GM21576 (cell line): ENCODE data around the gene ABCB6.

Experiments
- ATAC-seq: cut with Tn5 transposase; IDR thresholded peaks from one replicate; pipeline ENCODE4 v1.9.1; 2021; ENCODE audit warnings: mild to moderate bottlenecking, moderate library complexity; ENCODE audit not compliant: unreplicated experiment

Gene ABCB6

DNA sequence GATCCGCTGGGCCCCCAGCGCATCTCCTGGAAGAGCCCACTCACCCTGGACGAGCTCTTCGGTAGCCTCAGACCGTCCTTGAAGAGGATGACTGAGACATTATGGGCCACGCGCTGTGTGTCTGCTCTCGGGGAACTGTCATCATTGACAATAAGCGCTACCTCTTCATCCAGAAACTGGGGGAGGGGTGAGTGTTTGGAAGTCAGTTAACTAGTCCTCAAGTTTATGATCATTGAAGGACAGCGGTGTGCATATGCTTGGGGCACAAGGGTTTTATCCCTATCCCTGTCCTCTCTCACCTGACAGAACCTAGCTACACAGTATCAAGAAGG lies 27.1 kb upstream of the ABCB6 start:
- ATAC-seq = no peak

DNA sequence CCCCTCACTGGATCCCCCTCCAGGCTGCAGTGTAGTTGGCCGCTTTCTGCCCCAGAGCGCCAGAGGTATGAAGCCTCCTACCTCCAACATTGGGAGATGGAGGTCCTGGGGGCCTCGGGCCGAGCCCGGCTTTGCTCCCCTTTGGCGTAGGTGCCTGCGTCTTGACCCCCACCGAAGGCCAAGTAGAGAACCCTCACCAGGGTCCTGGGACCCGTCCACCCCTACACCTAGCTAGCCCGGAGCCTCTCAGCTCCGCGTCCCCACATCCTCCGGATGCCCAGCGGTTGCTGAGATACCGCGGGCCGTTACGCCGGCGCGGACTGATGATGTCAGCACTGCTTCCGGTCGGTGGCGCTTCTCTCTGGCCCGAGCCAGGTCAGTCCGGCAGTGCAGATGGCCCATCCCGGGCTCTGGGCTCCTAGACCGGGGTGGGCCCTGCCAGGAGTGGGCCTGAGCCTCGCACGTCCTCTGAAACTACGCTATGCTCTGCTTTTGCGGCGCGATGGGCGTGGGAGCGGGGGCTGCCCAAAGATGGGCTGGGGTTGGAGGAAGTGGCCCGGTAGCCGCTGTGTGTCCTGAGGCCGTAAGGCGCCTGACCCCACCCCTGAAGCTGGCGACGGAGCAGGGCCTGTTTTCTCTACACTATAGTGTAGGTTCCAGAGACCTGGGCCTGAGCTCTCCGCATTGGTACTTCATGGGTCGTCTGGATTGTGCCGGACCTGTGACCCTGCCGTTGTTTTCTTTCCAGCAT lies 26.6 kb upstream of the ABCB6 start, which contains the start of the genes GLB1L and STK16:
GLB1L (minus strand) TSS at position 297 of the 751 bp plus-strand sequence. CDS start 1,871 bp downstream, outside the sequence.
STK16 (plus strand) TSS at position 332 of the 751 bp plus-strand sequence. CDS start 521 bp downstream, outside the sequence.
- ATAC-seq = peak; percentile 63

DNA sequence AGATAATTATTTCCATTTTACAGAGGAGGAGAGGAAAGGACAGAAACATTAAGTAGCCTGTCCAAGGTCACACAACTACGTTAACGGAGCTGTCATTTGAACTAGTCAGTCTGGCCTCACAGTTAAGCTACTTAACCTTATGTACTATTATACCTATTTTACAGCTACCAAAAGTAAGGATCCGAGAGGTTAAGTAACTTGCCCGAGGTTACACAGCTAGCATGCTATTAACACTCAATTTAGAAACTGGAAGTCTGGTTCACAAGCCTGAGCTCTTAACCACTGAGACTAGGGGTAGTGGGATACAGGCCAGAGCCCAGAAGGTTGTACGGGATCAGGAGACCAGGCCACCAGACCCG lies 26.0 kb upstream of the ABCB6 start:
- ATAC-seq = no peak

DNA sequence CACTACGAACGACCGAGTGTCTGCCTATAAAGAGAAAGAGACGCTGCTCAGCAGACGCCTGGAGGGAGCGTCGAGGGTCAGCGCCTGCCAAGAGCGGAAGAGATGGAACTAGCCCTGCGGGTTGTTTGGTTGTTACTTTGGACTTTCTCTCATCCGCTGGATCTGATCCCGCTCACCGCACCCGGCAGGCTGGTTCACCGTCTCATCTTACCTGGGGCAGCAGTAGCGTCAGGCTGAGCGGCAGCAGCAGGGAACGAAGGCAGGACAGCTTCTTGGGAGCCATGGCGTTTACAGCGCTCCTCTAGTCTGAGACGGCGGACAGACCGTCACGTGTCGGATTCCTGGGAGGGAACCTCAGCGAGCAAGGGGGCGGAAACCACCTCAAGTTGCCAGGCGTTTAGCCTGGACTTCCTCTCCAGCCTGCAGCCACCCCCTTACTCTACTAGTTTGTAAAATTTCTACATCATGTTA lies 24.6 kb upstream of the ABCB6 start:
- ATAC-seq = no peak

DNA sequence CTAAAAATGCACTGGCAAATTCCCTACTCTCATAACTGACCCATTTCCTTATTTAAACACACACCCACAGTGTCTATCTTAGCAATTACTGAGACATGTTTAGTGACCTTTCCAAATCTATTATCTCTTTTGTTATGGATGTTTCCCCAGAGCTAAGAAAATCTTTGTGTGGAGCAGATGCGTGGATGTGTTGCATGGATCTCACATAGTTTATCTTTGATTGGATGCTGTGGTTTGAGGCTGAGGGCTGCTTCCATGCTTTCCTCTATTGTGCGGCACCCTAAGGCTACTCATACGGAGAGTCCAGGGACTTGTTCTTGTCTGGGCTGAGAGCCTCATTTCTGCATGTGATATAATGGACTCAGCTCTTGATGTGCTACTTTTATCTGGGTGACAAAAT lies 15.6 kb upstream of the ABCB6 start:
- no peak for ATAC-seq

DNA sequence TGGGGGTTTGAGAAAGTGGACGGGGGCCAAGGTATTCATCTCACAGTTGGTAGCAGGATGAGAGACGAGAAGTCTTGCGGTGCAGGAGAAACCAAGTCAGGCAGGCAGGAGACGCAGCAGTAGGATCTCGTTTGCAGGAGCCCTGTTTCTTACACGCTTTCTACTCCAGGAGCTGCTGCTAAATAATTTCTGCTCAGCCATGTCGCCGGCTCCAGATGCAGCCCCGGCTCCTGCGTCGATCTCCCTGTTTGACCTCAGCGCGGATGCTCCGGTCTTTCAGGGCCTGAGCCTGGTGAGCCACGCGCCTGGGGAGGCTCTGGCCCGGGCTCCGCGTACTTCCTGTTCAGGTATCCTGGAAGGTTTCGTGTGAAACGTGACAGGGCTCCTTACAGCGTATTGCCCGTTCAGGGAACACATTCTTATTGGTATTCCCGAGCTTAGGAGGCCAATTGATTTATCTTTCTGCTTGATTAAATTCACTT lies 11.3 kb upstream of the ABCB6 start:
- ATAC-seq = peak; percentile 27

DNA sequence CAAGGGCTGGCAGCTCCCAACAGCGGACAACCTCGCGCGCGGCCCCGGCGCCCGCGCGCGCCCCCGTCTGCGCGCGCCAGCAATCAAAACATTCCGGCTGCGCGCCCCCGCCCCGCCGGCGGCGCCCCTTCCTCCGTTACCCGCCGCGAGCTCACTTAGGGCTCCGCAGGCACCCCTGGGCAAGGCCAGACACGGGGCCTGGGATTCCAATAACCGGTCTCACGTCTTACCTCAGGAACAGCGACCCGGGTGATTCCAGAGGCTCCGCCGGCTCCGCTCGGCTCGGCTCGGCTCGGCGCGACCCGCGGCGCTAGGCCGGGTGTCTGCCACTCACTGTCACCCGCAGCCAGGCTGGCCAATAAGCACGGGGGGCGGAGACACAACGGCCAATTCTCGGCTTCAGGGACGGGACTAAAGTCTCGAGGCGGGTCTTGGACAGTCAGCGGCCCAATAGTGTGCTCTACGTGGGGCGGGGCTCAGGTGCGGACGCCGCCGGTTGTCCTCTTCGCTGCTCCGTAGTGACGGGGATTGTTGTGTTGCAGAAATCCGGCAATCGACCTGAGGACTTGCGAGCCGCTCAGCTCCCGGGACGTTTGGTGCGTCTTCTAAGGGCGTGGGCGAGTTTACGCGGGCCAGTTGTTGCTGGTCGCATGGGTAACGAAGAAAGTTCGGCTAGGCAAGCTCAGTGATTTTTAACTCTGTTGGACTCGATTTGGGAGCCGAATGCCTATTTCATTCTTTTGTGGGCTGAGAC lies 10.7 kb upstream of the ABCB6 start, which contains the start of the genes ANKZF1 and ATG9A:
ANKZF1 (plus strand) TSS at position 502 of the 754 bp plus-strand sequence. CDS start 452 bp downstream, outside the sequence.
ATG9A (minus strand) TSS at position 332 of the 754 bp plus-strand sequence. CDS start 1,612 bp downstream, outside the sequence.
- peak; percentile 98 for ATAC-seq

DNA sequence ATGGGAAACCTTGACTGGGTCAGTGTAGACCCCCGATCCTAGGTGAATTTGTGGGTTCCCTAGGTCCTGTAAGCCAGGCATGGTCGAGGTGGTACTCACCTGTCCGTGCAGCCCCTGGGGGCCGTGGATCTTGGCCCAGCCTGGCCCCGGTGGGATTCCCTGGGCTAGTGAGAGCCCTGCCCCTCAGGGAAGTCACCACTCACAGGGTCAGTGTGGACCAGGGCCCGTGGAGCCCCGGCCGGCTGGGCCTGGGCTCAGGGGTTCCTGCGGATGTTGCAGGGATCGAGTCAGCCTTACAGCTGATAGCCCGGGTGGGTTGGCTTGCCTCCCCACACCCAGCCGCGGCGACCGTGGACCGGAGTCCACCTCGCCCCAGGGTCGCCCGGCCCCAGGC lies 10.2 kb upstream of the ABCB6 start:
- peak; percentile 9 for ATAC-seq

DNA sequence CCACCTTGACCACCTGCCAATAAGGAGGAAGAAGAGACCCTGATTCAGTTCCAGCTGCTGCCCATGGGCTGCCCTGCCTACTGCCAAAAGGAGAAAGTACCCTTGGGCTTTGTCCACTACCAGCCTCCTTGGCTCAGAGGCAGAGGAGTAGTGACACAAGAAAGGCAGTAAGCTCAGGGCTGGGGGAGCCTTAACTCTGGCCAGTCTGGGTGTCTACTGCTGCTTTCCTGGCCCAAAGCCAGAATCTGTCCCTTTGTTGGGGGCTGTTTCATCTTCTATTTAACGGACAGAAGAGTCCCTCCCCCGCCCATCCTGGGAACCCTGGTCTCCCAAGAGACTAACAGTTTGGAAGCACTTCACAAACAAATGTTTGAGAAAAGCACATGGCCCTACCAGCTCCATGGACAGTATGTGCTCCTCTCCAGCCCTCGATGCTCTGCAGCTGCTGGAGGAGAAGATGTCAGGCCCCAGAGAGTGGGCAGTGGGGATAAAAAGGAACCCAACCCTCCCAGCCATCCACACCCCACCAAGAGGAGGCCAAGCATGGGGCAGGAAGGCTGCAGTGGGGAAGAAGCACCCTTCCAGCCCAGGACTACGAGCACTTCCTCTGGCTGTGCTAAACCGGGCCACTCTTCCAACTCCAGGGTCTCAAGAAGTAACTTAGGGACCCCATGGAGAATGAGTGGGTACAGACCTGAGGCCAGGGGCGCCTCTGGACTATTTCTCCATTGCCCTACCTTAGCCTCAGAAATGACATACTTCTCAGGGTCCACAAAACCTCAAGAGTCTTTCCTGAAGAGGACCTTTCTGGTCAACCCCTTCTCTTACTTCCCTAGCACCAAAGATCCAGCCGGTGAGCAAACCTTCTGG lies 9.5 kb upstream of the ABCB6 start:
- ATAC-seq = no peak

DNA sequence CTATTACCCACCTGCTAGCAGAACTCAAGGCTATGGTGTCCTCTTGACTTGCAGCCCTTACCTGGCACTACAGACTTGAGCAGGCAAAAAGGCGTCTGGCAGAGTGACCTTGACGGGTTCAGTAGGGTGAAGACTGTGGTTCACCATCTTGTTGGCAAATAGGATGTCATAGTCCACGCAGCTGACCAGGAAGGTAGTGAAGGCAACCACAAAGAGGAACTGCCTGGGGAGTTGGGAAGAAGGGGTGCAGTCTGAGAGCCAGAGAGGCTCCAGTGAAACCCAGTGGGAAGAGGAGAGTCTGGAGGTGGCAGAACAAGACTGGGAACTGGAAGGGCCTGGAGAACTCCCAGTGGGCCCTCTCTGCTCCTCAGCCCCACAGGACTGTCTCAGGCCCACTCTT lies 6.6 kb upstream of the ABCB6 start:
- ATAC-seq = no peak

DNA sequence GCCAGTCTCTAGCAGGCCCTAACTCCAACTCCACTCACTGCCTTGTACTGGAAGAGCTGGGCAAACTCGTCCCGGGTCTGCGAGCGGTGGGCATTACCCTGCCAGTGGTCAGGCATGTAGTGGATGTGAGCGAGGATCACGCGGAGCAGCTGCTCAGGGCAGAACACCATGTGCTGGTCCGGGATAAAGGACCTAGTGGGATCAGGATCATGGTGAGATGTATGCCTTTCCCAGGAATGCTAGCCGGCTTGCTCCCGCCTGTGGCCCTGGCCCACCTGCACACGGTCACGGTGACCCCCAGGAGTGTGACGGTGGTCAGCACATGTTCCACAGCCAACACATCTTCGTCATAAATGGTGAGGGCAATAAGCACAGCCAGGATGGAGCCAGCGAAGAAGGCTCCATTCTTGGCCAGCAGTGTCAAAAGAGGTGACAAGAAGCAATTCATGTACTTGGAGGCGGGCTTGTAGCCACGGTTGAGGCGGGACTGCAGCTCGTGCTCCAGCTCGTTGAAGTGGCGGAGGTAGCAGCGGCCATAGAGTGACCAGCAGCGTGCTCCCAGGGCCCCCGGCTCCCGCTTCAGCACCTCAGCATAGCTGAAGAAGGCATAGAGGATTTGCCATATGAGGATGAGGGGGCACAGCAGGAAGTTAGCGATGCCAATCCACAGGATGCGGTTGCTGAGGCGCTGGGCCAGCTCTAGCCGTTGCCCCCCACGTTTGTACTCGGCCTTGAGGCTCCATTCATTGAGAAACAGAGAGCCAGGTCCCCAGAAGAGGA lies 5.3 kb upstream of the ABCB6 start:
- no peak for ATAC-seq

DNA sequence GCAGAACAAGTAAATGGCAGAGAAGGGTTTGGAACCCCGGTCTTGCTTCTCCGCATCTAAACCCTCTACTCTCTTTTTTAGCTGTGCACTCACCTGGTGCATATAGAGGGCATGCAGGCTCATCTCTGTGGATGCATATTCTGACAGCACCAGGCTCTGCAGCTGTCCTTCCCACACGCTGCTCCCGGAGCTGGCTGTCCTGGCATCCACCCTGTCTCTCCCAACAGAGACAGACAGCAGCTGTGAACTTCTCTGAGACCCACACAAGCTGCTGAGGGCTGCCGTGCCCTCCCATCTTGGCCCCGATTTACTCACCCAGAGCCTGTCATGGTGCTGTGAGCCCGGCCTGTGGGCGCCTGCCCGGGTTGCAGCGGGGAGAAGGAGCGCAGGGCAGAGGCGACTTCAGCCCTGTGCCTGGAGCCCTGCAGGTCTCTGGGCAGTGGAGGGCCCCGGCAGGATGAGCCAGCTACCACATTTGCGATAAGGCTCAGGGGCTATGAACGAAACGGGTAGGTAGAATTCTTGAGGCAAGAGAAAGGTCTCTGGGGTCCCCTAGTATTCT lies 3.3 kb upstream of the ABCB6 start:
- no peak for ATAC-seq

DNA sequence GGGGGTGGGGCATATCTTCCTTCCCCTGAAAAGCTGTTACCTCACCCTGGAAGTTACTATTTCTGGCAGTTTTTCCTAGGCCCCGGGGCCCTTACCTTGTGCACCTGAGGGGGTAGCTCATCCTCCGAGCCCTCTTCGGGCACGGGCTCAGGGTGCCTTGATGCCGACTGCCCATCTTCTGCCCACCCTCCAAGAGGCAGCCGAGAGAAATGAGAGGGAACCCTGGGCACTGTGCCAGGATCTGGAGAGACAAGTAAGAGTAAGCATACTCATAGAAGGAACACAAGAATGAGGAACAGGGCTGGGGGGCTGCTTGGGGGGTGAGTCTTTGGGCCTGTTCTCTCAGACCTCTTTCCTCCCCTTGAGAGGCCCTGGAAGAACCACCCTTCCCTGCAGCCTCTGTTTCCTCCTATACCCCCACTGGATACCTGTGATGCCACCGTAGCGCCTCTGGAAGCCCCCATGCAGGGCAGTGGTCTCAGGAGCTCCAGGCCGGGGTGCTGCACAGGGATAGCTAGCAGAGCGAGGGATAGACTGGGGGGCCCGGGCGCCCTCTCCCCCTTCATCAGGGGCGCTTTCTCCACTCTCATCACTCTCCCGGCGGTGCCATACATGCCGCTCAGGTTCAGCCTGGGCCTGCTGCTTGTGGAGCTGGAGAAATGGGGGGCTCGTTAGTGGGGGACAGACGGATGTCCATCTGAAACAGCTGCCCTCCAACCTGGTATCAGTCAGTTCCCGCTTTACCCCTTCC lies 2.1 kb upstream of the ABCB6 start:
- ATAC-seq = no peak

DNA sequence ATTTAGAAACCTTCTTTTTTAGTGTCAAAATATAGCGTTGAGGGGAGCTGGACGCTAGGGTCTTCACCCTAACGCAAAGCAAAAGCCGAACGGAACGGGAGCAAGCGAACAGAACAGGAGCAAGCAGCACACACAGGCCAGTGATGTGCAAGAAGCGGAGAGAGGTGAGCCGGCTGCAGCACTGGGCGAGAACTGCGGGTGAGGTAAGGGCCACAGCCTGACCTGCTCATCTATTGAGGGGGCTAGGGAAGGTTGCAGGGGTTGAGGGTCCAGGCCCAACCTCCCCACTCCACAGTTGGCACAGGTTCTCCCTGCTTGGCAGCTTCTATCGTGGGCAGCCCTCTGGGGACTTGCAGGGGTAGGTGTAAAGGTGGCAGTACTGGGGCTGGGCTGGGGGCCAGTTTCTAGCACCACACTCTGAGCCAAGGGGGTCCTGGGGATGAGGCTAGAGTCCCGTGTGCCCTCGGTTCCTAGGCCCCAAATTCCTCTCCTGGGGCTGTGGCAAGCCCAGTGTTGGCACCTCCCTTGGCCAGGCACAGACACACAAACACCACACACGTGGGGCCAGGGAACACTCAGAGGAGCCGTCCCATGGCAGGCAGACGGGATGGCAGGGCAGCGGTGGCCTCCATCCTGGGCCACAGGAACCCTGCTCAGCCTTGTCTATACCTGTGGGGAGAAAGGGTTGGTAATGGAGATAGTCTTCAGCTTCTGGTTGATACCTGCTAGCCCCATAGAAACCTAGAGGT lies 1.2 kb upstream of the ABCB6 start:
- no peak for ATAC-seq

DNA sequence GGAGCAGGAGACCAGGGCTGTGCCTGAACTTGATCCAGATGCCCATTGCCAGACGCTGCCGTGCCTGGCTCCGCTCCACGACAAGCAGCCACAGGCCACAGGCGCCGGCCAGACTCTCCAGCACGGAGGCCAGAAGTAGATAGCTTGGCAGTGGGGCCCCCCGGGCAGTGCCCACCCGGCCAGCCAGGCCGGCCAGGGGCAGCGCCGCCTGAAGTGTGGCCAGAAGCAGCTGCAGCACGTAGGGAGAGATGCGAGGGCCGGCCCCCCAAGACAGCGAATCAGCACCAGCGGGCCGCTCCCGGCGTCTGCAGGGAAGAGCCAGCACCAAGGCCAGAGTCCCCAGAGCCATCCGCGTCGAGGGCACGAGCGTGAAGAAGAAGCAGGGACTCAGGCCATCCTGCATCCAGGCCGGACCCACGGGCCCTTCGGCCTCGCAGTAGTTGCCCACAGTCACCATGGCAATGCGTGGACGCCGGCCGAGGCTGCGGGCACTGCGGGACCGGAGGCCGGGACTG lies 484 bp downstream of the ABCB6 start:
- peak; percentile 16 for ATAC-seq

DNA sequence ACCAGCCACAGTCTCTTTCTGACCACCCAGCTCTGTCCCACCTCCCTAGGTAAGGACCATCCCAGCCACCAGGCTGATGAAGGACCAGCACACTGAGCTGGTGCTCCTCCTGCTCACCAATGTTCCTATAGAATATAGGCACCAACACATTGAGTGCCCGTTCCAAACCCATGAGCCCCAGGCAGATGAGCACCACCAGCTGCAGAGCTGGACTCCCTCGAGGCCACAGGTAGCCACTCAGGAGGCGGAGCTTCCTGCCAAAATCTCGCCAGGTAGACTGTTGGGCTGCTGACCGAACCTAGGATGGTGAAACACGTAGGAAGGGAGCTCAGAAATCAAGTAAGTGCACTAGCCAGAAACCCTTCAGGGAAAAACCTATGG lies 2.2 kb downstream of the ABCB6 start:
- ATAC-seq = no peak

DNA sequence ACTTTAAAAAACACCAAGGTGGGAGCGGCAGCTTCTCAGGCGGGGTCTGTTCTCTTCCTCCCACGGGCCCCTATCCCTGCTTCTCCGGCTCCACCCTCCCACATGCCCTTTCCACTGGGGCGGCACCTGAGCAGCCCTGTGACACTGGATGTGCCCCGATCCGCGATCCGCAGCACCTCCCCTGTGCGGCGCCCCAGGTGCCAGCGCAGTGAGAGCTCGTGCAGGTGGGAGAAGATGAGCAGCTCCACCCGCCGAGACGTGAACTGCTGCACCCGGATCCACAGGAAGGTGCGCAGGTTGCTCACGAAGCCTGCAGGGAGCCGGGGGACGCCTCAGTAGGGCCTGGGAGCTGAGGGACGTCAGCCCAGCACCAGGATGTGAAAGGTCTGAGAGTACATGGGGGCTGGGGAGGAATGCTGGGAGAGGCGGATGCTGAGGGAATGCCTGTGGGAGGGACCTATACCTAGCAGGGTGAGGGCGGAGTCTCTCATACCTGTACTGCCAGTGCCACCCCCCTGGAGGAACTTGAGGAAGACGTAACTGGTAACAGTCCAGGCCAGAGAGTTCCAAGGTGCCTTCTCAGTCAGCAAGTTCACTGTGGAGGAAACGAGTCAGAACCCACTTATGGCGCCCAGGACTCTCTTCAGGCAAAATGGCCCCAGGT lies 2.8 kb downstream of the ABCB6 start:
- ATAC-seq = no peak

DNA sequence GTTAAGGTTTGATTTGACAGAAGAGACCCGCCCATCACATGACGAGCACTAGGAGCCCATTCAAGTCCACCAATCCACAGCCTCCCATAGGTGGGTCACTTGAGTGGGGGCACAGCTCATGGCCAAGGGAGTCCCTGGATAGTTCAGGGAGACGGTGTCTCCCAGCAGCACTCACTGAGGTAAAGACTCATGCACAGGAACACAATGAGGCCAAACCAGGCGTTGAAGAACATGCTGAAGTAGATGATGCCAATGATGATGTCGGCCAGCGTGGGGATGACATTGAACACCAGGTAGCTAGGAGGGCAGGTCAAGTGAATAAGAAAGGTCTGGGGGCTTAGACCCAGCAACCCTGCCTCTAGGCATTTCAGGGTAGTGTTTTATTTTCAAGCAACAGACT lies 4.0 kb downstream of the ABCB6 start:
- ATAC-seq = no peak
